Measurements from ENCODE around the gene RBM38.

DNA sequence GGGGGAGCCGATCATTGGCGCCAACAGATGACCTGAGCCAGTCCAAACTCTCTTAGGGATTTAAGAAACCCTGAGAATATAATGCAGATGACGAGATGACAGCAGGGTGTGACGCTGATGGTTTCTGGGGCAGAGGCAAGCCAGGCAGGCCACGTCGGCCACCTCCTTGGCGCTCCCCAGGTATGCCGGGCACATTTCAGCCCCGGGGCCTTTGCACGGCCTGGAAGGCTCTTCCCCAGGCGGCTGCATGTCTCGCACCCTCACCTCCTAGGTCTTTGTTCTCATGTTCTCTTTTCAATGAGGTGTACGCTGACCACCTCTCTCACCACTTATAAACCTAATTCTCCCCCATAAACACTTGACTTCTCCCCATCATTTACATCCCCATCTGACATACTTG, 64.9 kb downstream of the RBM38 start:
- TF ChIP-seq, protein P1, sequence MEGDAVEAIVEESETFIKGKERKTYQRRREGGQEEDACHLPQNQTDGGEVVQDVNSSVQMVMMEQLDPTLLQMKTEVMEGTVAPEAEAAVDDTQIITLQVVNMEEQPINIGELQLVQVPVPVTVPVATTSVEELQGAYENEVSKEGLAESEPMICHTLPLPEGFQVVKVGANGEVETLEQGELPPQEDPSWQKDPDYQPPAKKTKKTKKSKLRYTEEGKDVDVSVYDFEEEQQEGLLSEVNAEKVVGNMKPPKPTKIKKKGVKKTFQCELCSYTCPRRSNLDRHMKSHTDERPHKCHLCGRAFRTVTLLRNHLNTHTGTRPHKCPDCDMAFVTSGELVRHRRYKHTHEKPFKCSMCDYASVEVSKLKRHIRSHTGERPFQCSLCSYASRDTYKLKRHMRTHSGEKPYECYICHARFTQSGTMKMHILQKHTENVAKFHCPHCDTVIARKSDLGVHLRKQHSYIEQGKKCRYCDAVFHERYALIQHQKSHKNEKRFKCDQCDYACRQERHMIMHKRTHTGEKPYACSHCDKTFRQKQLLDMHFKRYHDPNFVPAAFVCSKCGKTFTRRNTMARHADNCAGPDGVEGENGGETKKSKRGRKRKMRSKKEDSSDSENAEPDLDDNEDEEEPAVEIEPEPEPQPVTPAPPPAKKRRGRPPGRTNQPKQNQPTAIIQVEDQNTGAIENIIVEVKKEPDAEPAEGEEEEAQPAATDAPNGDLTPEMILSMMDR (IDR thresholded peaks at IDR 0.05) = no peak
- TF ChIP-seq POLR2A (IDR thresholded peaks at IDR 0.05) = no peak

Data from Peyer's patch (tissue), 4 donors.